ENCODE measurements around the gene STK17A. TPM values are rescaled to one million over a fixed set of nuclear protein-coding genes. Genes with fewer than 3 reads are reported as not detected.

Gene STK17A
- total RNA-seq, 2 donors from 2014 or later: 16.7 to 28.1 TPM

DNA sequence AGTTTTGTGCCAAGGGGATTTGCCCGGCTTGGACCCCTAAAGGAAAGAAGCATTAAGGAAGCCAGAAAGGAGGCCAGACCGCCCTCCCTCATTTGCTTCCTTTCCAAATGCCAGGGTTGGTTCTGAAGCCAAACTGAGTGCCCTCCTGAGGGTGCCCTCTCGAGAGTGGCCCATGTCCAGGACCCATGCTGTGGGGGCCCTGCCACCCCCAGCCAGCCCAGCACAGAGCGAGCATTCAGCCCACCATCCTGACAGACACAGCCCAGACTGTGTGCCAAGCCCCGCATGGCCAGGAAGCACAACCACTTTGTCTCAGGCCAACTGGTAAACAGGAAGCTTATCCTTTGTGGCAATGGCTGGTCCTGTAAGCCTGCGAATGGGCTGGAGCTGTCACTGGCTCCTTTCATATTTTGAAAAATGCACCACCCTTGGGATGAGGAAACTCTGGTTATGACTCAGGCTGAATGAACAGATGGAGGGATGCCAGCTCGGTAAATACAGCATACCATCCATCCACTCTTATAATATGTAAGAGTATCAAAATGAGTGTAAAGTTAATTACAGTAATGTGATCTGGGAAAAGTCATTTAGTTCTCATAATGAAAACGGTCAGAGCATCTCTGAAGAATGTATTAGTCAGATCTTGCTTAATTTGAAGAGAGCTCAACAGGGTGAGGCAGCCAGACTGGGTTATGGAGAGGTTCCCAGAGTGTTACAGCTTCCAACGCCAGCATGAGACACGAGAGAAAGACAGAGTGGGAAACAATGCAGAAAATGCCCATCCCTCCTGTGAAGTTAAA lies 65.0 kb downstream of the STK17A start:
- DNase-seq (peak; percentile 42 to 50), ATAC-seq (peak; percentile 76)
- intact Hi-C loops (cut with DNase I, micrococcal nuclease): no loop called here

DNA sequence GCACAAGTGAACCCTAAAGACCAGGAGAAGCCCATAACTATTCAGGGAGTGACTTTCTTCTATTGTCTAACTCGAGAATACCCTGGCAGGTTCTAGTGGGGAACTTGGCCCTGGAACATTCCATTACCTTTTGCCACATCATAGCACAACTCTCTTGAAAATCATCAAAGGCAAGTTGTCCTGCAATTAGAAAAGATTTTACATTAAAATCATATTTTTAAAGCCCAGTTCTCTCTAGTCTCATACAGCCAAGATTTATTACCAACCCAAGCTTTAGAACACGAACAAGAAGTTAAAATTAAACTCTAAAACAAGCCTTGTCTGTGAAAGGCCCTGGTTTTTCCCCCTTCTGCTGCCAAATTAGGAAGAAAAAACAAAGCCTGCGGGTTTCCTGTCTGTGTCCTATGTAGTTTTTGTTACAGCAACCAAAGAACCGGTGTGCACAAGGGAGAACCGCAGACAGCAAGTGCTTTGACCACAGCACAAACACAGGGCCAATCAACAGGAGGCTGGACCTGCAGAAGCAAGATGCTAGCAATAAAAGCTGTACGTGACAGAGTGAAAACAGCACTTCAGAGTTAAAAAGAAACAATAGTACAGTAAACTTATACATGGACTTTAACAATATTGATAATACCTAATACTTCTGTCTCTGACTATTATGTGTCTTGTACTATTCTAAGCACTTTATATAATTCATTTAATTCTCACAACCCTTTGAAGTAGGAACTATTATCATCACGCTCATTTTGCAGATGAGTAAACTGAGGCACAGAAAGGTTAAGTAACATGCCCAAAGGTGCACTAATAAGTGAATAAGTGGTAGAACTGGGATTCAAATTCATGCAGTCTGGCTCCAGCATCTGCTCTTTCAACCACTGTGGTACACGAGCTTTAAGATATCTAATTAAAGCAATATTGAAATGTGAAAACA lies 65.8 kb downstream of the STK17A start:
- intact Hi-C loops (cut with DNase I, micrococcal nuclease): no loop called here
- DNase-seq (peak in 1 of 2 donors; percentile 55), ATAC-seq (peak; percentile 34)

DNA sequence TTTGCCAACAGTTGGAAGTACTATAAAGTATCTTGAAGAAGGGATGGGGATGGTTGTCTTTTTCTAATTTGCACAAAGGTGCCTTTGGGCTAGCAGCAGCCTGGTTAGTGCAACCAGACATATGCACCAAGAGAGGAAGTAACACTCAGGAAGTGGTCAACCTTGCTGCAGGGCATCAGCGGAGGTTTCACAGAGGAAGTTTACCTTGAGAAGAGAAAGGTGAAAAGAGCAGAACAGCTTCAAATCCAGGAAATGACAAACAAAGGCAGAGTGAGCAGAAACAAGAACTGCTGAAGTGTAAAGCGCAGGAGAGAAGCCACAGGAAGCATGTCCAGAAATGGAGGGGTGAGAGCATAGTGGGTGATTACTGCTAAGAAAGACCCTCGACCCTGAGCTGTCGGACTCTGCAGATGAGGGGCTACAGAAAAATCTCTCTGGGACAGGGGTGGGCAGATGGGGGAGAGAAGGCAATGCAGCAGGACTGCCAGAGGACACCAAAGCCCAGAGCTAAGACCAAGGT lies 66.9 kb downstream of the STK17A start:
- no peak for DNase-seq
- peak; percentile 25 for ATAC-seq
- intact Hi-C loops (cut with DNase I, micrococcal nuclease): no loop called here

DNA sequence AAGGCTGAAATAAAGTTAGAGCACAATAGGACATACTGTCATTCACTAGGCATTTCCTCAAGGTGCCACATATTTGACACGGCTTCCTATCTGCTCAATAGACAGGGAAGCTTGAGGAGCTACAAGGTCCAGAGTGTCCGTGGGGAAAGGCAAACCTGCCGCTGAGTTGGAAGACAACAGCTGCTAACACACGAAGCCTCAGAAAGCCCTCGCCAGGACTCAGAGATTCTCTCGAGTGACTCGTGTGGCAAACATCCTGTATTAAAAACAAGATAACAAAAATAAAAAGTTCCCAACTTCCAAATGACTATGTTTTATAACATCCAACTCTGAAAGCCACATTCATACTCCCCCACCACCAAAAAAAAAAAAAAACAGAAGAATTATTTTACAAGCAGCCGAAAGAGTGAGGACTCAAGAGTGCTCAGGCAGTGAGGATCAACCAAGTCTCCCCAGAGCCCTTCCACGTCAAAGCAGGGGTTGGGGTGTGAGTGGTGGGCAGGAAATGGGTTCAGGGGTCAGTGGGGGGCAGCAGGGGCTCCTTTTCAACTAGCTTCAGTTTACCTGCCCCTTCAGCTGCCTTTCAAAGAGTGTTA lies 67.6 kb downstream of the STK17A start:
- intact Hi-C loops (cut with DNase I, micrococcal nuclease): no loop called here
- DNase-seq: peak in 1 of 2 donors; percentile 27
- ATAC-seq: no peak

DNA sequence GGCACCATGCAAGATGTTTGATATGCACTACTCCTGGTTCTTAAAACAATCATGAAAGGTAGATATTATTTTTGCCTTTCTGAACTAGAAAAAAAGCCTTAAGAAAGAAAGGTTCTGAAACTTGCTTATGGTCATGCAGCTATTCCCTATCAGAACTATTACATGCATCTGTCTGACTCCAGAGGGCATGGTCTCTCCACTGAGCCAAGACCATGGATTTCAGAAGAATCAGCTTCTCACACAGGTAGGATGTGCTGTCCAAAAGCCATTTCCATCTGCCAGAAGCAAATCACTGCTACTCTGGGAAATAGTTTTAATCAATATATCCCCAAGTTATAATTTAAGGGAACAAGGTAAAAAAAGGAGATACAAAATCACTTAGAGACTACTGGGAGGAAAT lies 69.5 kb downstream of the STK17A start:
- DNase-seq (no peak), ATAC-seq (no peak)
- intact Hi-C loops (cut with DNase I, micrococcal nuclease): no loop called here

DNA sequence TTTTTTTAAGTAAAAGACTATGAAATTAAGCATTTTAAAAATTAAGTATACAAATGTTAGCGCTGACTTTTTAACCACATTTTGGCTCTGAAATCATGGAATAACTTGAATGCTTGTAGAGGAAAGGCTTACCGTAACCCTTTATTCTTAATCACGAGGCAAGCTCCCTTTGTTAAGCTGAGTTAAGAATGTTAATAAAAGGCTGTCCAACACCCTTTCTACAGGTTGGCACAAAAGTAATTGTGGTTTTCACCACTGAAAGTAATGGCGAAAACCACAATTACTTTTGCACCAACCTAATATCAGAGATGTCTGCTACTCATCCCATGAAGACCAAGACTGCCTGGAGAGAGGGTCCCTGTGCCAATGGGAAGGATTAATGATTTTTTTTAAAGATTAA lies 70.6 kb downstream of the STK17A start:
- ATAC-seq: no peak
- intact Hi-C loops (cut with DNase I, micrococcal nuclease): no loop called here

DNA sequence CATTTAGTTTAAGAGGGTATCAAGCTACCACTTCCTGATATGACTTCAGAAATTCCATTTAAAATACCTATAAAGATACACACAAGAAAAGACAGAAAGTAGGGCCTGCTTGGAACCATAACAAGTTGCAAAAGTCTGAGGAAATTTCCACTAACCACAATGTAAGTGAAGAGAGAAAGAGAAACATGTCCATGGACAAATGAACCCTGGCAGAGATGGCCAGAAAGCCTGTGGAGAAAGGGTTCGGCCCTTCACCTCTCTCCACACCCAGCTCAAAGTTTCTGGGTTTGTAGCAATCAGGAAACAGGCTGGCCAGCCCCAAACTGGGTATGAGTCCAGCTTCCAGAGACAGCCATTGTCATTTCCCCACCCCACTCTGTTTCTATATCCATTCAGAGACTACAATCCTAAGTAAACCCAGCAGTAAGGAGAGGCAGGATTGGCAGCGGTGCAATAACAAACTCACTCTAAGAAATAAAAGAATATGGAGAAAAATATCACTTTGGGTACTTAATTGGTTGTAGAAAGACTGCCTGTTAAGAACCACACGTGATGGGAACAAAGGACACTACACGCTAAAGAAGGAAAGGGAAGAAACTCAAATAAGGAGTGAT lies 71.1 kb downstream of the STK17A start:
- intact Hi-C loops (cut with DNase I, micrococcal nuclease): no loop called here
- ATAC-seq (peak; percentile 73), DNase-seq (no peak)

More for the DNA sequence above, 70.6 kb downstream of the STK17A start:
- no peak for DNase-seq

DNA sequence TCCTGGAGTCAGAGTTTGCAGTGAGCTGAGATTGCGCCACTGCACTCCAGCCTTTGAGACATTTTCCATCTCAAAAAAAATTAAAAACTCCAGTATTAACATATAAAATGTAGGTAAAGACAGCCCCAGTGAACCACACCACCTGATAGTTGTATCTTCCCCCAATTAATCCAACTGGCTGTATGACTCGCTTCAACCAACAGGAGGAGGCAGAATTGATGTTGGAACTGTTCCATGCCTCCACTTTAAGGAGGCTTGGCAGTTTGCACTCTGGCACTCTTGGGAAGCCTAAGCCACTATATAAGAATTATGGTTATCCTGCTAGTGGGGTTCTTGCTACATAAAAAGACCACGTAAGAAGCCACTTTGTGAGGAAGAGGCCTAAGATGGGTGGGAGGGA lies 72.7 kb downstream of the STK17A start:
- DNase-seq: no peak
- no peak for ATAC-seq
- intact Hi-C loops (cut with DNase I, micrococcal nuclease): no loop called here

DNA sequence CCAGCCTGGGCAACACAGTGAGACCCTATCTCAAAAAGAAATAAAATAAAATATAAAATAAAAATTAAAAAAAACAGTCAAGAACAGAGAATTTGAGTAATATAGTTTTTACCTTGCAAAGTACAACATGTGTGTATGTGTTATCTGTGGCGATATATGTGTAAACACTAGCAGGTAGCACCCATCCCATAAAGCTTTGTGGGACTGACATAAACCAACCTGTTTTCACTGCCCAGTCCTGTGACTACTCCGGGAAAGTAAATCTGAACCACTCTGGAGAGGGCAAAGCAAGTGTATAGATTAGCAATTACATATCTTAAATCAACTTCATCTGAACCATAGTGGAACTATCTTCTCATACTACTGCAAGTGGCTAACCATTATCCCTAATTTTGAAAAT lies 74.1 kb downstream of the STK17A start:
- DNase-seq: no peak
- intact Hi-C loops (cut with DNase I, micrococcal nuclease): no loop called here
- ATAC-seq: peak; percentile 93

DNA sequence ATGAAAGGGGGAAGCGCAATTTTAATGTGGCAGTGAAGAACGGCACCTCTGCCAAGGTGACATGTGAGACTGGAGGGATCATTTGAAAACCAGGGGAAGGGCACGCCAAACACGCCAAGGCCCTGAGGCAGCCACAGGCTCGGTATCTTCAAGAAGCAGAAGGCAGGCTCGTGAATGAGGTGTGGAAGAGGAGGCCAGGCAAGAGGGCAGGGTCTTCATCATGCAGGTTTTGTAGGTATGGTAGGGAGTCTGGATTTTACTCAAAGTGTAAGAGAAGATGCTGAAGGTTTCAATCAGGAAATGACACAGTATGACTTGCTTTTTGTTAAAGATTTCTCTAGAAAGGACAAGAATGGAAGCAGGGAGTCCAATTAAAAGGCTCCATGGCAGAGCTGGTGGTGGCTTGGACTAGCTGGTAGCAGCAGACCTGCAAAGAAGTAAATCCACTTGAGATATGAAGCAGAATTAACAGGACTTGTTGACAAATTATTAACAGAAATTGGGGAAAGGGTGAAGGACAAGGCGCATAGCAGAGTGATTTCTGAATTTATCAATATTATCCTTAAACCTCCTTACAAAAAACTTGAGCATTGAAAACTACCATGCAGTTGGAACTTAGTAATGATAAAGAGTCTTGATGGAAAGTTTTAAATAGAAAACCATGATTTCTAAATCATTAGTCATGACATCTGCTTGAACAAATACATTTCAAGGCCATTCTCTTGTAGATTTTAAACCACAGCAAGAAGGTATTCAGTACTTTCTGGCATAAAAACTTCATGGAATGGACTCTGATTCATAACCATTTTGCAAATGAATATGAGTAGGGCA lies 76.0 kb downstream of the STK17A start:
- no peak for ATAC-seq
- DNase-seq: no peak
- intact Hi-C loops (cut with DNase I, micrococcal nuclease): no loop called here

DNA sequence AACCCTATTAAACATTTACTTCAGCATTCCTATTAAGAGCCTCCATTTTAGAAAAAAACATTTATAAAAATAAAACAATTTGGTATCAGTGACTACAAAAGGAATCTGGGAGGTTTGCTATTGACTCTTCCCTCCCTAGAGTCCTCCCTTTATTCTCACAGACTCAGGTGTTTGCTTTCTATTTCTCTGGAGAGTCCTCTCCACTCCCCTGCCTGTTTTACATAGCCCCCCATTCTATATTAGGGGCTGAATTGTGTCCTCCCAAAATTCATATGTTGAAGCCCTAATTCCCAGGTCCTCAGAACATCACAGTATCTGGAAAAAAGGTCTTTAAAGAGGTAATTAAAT lies 76.6 kb downstream of the STK17A start:
- intact Hi-C loops (cut with DNase I, micrococcal nuclease): no loop called here
- no peak for DNase-seq
- ATAC-seq: no peak

DNA sequence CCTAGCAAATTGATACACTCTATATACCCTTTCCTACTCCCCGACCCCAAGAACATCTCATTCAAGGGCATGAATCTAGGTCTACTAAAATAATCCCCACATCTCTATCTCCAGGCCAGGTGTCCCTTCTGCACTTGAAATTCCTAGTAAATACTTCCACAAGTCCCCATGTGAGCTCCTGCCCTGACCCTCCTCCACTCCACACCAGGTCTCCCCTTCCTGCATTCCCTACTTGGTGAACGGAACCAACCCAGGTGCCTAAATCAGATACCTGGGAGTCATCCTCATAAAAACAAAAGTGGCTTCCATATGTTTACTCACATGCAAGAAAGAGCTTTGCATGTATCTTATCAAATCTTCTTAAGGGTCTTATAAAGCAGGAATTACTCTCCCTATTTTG lies 77.2 kb downstream of the STK17A start:
- intact Hi-C loops (cut with DNase I, micrococcal nuclease): no loop called here
- ATAC-seq (no peak), DNase-seq (no peak)

DNA sequence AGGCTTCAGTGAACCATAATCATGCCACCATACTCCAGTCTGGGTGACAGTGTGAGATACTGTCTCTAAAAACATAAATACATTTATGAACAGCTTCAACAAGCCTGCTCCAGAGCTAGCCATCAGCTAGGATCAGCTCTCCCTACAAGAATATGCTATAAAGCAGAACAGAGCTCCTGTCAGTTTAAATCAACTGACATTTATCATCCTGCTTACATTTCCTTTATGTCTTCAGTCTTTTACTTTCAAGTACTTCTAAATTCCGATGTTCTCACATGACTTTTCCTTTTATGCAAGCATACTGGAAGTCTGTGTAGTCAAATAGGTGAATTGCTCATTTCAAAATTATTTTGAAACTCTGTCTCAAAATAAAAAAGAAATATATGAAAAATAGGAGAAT lies 81.8 kb downstream of the STK17A start:
- ATAC-seq: no peak
- DNase-seq: no peak
- intact Hi-C loops (cut with DNase I, micrococcal nuclease): no loop called here

DNA sequence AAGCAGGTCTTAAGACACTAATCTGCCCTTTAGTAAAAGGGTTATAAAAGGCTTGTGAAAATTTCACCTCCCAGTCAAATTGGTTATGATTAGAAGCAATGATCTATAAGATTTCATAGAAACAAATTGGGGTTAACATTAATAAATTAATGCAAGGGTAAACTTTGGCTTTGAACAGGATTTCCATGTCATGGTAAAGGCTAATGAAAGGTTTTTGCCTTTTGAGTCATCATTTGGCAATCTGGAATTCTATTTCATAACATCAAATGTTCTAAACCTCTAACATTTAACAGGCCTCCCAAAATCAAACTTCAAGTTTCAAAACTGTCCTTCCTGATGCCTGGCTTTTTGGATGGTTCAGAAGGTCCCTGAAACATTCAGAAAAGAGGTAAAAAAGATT lies 84.0 kb downstream of the STK17A start:
- no peak for ATAC-seq
- no peak for DNase-seq
- intact Hi-C loops (cut with DNase I, micrococcal nuclease): no loop called here

DNA sequence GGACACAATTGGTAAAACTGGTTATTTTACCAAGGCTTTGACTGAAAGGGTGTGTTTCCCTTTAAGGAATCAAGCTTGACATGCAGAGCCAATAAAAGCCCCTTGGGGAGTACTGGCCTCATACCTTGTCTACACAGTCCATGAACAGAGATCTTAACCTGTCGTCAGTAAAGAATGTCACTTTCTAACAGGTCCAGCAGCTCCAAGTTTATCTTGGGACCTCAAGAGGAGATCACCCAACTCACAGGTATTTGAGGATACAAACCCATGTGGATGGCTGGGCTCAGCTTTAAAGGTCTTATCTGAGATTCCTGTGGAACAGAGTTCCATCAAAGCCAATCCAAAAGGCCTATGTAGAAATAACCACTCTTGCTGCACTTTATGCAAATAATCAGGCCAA lies 85.1 kb downstream of the STK17A start:
- ATAC-seq: no peak

DNA sequence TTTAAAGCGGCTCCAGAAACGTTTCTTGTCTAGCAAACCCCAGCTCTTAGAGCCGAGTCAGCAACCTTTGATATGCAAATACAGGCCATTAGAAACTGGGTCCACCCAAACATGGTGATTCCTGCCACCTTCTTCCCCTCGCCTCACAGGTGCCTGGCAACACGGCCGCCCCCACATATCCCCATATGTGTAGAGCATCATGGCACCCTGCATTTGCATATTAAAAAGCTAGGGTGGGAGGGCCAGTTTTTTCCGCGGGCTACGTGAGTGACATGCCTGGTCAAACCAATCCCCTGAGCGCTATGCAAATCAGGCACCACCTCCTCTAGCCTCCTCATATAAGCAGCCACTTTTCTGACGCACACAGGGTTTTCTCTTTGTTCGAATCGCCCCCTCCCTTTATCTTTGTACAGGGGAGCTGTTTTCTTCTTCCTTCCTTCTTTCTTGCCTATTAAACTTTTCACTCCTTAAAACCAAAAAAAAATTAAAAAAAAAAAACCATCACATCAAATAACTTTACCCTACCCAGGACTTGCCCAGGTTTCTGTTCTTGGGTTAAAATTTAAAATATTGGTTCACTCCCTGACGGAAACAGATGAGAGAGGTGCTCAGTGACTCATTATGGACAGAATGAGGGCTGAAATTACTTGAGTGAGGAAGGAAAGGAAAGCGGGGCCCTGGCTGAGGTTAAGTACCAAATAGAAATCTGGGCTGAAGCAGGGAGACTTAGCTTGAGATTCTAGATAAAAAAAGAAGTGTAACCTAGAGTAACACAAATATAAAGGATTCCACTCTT lies 86.6 kb downstream of the STK17A start:
- DNase-seq (peak in 1 of 2 donors; percentile 22), ATAC-seq (no peak)
- intact Hi-C loops (cut with DNase I, micrococcal nuclease): no loop called here

More for the DNA sequence above, 85.1 kb downstream of the STK17A start:
- intact Hi-C loops (cut with DNase I, micrococcal nuclease): no loop called here
- DNase-seq: no peak

DNA sequence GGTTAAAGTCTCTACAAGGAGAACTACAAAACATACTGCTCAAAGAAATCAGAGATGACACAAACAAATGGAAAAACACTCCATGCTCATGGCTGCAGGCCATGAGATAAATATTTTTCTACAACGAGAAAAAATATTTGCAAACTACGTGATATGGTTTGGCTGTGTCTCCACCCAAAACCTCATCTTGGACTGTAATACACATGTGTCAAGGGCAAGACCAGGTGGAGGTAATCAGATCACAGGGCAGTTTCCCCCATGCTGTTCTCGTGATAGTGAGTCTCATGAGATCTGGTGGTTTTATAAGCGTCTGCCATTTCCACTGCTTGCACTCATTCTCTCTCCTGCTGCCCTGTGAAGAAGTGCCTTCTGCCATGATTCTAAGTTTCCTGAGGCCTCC lies 88.6 kb downstream of the STK17A start:
- ATAC-seq (no peak), DNase-seq (no peak)
- intact Hi-C loops (cut with DNase I, micrococcal nuclease): no loop called here

Measured in left colon (tissue), 2 donors.